Activated CD4-positive, alpha-beta T cell treated with anti-CD3 and anti-CD28 coated beads, Interleukin-10, Interleukin-2, amounts not matched to agents 100 ng/mL and 50 ng/mL, durations not matched to agents 16 hours and 8 hours (primary cell): Measurements from ENCODE around the gene DPH2.

Experiments used
- DNase-seq: peaks from one replicate; pipeline ENCODE4 v3.0.0-alpha.2; 2020

The DPH2 gene

DNA sequence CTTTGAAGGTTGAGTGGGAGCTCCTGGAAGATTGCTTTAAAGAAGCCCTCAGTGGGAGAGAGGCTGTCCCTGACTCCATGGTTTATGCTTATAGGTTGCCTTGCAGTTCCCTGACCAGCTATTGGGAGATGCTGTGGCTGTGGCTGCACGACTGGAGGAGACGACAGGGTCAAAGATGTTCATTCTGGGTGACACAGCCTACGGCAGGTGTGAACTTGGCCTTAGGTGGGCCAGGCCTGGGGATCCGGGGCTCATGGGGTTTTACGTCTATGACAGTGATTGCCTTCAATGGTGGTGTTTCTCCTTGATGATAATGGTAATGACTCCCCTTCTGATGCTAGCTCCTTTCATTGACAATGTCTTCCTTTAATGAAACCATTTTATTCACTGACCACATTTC is 692 bp downstream of the DPH2 start:
- DNase-seq, result no peak

GRCh38 chr1:43970911-43971310 is 1.1 kb downstream of the DPH2 start:
- no peak for DNase-seq

DNA sequence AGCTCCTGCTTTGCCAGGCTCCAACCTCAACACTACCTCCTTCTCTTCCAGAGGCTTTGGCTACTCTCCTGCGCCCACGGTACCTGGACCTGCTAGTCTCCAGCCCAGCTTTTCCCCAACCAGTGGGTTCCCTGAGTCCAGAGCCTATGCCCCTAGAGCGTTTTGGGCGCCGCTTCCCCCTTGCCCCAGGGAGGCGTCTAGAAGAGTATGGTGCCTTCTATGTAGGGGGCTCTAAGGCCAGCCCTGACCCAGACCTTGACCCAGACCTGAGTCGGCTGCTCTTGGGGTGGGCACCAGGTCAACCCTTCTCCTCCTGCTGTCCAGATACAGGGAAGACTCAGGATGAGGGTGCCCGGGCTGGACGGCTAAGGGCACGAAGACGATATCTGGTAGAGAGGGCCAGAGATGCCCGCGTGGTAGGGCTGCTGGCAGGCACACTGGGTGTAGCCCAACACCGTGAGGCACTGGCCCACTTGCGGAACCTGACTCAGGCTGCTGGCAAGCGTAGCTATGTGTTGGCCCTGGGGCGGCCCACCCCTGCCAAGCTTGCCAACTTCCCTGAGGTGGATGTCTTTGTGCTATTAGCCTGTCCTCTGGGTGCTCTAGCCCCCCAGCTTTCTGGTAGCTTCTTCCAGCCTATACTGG is 1.6 kb downstream of the DPH2 start:
- no peak for DNase-seq

DNA sequence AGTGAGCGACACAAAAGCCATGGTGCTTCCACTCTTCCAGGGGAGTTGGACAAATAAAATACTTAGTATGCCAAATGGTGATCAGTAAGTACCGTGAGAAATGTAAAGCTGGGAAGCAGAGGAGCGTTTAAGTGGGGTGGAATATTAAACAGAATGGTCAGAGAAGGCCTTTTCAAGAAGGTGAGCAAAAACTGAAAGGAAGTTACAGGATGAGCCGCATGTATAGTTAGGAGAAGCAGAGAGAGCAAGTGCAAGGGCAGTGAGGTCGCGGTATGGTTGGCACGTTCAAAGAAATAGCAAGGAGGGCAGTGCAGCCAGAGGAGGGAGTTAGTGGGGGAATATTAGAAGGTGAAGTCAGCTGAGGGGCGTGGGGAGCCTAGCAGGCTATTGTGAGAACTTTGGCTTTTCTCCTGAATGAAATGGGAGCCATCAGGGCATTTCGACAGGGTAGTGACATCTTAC is 4.2 kb downstream of the DPH2 start:
- no peak for DNase-seq

DNA sequence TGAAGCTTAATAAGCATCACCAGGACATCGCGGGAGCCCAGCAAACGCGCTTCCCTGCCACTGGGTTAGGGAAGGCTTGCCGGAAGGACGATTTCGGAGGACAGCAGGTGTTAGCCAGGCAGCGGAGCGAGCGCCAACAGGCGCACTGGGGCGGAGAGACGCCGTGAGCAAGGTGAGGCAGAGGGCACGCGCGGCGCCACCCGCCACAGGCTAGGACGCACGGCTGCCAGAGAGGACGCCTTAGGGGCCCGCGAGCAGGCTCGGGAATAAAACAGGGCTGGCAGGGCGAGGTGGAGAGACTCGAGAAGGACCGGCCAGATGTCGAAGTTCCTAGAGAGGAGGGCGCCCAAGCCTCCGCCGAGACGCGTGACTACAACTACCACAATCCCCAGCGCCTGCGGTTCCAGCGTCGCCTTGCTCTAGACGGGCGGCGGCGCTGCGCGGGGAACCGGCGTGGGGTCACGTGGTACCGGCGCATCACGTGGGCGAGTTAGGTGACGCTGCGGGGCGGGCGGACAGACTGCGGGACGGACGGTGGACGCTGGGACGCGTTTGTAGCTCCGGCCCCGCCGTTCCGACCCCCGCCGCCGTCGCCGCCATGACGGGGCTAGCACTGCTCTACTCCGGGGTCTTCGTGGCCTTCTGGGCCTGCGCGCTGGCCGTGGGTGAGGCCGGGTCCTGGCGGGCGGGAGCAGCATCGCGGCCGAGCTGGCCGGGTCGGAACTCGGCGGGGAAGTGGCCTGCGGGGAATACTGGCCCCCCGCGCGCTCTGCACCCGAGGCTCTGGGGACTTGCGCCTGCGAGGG is 4.8 kb downstream of the DPH2 start, which contains the start of gene ATP6V0B:
Gene ATP6V0B, plus strand, starts transcription at position 518 of the 806 bp plus-strand sequence. Its CDS starts 81 bp downstream, at position 599.
- DNase-seq, result peak; percentile 96

DNA sequence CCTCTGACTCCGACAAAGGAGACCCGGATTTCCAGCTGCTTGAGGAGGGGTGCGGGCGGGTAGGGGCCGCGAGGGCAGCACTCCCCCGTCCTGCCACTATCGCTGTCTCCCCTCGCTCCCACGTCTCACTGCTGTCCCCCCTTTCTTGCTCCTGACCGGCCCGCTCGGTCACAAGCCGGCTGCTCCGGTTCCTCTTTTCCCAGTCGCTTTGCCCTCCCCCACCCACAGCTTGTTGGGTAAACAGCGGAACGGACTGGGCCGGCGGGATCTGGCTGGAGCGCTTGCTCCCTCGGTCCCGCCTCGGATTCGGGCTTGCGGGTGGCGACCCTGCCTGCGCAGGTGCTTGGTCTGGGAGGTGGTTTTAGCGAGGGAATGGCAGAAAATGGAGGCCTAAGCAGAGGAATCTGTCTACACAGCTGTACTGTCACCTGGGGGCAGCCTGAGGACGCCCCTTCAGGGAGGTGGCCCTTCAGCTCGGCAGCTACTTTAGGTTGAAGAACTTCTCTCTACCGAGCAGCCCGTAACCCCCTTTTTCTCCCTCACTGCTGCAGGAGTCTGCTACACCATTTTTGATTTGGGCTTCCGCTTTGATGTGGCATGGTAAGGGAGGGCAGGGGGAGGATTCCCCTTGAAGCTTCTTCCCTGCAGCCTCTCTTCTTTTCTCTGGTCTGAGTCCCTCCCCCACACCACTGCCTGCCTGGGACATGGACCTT is 5.6 kb downstream of the DPH2 start:
- DNase-seq, result peak; percentile 35

DNA sequence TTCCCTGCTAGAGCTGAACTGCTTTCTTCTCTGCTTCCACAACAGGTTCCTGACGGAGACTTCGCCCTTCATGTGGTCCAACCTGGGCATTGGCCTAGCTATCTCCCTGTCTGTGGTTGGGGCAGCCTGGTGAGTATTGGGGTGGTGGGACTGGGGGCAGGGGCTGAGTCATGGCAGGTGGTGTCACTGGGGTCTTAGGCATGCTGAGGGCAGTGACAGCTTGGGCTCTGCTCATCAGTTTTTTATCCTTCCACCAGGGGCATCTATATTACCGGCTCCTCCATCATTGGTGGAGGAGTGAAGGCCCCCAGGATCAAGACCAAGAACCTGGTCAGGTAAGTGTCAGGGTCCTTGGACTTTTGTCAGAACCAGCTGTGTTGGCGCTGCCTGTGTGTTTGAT is 6.2 kb downstream of the DPH2 start:
- DNase-seq, result no peak

- DNase-seq, result no peak
Observed at GRCh38 chr1:43976890-43977289, 7.1 kb downstream of the DPH2 start.

GRCh38 chr1:43977376-43978263 is 7.8 kb downstream of the DPH2 start:
- DNase-seq, result no peak

- no peak for DNase-seq
Observed at GRCh38 chr1:43978264-43978550, 8.4 kb downstream of the DPH2 start.

- DNase-seq, result peak; percentile 69
Observed at GRCh38 chr1:43978551-43979260, 8.9 kb downstream of the DPH2 start, which contains the start of gene B4GALT2. Gene B4GALT2, plus strand, starts transcription at chr1:43979210. Its CDS starts 1,951 bp downstream, at chr1:43981161.

DNA sequence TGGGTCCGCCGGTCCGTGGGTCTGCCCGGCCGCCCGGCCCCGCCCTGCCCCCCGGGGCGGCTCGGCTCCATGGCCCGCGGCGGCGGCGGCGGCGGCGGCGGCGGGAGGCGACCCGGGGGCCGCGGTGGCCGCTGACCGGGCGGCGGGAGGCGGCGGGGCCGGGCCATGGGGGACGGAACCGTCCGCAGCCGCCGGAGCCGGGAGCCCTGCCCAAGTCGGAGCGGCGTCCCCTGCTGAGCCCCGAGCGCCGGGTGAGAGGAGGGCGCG is 9.4 kb downstream of the DPH2 start:
- no peak for DNase-seq

DNA sequence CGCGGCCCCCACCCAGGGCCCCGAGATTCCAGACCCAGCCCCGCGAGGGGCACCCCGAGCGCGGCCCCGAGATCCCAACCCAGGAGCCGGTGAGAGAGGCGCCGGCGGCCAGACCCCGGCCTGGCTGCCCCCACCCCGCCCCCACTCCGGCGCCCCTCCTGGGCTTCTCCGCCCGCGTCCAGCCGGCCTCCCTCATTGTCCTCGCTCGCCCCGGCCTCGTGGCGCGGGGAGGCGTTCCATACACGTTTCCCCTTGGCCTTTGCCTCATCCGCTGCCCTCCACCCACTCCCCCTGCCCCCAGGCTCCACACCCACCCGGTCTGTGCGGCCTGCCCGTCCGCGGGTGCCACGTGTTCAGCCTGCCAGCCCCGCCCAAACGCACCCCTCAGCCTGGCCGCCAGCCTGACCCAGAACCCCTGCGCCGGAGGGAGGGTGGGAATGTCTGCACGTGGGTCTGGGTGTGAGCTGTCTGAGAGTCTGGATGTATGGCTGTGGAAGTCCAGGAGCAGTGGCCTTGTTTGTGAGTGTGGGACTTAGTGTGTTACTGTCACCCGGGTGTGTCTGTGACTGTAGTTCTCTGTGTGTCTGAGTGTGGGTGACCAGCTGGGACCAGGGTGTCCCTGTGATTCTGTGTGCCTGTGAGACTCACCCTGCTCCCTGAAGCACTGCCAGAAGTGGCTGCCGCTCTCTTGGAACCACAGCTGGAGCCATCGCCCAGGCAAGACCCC is 9.9 kb downstream of the DPH2 start:
- DNase-seq, result peak; percentile 73

- no peak for DNase-seq
Observed at GRCh38 chr1:43980255-43981134, 10.7 kb downstream of the DPH2 start.

DNA sequence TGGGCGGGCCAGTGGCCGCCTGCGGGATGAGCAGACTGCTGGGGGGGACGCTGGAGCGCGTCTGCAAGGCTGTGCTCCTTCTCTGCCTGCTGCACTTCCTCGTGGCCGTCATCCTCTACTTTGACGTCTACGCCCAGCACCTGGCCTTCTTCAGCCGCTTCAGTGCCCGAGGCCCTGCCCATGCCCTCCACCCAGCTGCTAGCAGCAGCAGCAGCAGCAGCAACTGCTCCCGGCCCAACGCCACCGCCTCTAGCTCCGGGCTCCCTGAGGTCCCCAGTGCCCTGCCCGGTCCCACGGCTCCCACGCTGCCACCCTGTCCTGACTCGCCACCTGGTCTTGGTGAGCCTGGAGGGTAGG is 11.3 kb downstream of the DPH2 start:
- DNase-seq, result no peak

DNA sequence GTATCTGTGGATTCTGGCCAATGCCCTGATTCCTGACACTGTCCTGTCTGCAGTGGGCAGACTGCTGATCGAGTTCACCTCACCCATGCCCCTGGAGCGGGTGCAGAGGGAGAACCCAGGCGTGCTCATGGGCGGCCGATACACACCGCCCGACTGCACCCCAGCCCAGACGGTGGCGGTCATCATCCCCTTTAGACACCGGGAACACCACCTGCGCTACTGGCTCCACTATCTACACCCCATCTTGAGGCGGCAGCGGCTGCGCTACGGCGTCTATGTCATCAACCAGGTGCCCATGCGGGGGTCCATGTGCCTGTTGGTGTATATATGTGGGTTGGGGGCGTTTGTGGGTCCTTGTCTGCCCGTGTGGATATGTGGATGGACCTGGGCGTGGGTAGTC is 11.8 kb downstream of the DPH2 start:
- no peak for DNase-seq

GRCh38 chr1:43982241-43982640 is 12.4 kb downstream of the DPH2 start:
- DNase-seq, result no peak

DNA sequence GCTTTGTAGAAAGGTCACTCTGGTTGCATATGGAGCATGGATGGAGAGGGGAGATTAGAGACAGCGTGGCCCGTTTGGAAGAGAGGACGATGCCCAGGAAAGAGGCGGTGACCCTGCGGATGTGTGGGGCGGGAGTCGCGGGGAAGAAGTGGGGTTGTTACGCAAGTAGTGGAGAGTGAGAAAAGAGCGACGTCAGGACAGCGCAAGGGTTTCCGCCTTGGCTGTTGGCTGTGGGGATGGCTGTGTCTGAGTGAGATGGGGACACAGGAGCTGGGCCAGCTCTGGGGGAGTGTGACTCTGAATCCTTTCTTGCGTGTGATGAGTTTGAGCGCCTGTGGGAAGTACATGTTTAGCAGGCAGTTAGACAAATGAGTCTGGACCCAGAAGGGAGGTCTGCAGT is 13.0 kb downstream of the DPH2 start:
- DNase-seq, result no peak

- no peak for DNase-seq
Observed at GRCh38 chr1:43983253-43983899, 13.6 kb downstream of the DPH2 start.

DNA sequence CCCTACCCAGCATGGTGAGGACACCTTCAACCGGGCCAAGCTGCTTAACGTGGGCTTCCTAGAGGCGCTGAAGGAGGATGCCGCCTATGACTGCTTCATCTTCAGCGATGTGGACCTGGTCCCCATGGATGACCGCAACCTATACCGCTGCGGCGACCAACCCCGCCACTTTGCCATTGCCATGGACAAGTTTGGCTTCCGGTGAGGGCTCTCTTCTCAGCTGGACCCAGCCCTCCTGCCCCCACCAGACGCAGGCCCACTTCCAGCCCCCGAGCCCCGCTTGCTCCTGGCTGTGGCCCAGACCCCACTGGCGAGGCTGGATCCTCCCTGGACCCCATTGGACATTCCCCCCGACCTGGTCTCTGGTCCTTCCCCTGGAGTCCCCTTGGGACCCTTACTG is 15.0 kb downstream of the DPH2 start:
- no peak for DNase-seq
